Inflammatory macrophage treated with lipopolysaccharide for 4 hours (primary cell): Measurements from ENCODE around the gene KIRREL3.

Experiments
- DNase-seq: peaks from one replicate; pipeline ENCODE4 v3.0.0-alpha.2; 2020

Gene KIRREL3

DNA sequence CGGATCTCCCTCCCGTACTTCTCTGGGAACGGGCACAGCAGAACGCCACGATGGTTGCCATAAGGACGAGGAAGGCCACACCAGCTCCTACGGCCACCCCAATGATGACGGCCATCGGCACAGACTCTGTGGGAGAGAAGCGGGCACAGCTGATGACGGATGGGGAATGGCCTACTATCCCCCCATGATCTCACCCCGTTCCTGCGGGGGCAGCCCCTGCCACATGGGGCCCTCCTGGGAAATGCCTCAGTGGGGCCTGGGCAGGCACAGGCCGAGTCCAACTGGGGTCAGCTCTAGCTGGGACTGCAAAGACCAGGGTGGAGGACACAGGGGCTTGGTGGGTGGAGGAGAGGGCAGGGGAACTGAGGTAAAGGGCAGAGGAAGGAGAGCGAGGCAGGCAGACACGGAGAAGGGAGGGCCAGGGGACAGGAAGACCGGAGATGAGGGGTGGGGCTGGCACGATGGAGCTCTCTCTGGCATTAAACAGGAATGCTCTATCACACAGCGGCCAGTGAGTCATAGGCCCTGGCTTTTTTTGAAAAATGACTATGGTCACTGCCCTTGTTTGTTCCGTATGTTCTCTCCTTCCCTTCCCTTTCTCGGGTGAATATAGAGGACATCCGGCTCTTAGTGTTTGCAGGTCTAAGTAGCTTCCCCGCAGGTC, 569.0 kb downstream of the KIRREL3 start:
- no peak for DNase-seq

DNA sequence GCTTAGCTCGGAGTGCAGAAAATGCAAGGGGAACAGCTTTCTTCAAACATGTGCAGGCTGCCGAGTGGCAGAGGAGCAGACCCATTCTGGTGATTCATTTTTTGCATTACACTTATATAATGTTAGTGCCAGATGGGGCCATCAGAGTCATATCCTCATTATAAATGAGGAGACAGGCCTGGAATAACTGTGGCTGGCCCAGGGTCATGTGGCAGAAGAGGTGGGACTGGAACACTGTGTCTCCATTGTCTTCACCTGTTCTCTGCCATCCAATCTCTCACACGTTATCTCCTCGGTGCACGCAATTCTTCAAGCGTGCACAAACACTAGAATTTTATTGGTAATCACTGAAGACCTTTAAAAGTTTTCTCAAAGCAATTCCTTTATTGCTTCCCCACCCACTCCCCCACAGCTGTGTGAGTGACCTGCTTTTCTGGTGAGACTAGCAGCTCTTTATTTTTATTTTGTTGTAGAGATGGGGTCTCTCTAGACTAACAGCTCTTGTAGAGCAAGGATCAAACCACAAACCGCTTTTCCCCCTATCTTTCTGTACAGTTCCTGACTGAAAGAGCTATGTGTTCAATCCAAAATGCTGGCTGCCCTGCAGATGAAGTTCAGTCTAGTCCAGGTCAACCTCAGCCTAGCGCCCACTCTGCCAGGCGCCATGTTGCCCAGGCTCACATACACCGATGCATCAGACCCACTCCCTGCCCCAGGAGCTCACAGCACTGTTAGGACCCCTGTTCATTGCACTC, 569.8 kb downstream of the KIRREL3 start:
- no peak for DNase-seq

GRCh38 chr11:126426820-126427749, 573.5 kb downstream of the KIRREL3 start:
- DNase-seq, result no peak

- DNase-seq, result no peak
Observed at GRCh38 chr11:126426106-126426505, 574.5 kb downstream of the KIRREL3 start.

DNA sequence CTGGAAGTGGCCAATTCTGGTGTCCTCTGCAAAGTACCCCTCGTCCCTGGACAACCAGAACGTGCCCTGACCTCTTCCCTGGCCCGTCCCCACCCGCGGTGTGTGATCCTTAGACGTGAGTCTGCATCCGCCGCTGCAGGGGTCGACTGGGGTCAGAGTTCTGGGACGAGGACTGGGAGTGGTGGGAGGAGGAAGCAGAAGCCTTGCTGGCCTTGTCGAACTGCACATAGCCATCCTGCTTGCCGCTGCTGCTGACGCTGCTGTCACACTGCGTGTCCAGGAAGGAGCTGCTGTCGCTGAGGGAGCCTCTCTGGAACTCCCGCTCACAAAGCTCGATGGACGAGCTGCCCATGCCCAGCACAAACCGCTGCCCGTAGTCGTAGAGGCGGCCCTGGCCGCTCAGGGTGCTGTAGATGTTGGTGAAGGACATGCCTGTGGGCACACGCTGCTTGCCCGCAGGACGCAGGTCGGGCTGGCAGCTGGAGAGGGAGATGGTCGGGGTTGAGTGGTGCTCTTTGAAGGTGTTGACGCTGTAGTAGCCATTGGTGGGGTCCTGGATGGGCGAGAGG, 576.0 kb downstream of the KIRREL3 start:
- no peak for DNase-seq

DNA sequence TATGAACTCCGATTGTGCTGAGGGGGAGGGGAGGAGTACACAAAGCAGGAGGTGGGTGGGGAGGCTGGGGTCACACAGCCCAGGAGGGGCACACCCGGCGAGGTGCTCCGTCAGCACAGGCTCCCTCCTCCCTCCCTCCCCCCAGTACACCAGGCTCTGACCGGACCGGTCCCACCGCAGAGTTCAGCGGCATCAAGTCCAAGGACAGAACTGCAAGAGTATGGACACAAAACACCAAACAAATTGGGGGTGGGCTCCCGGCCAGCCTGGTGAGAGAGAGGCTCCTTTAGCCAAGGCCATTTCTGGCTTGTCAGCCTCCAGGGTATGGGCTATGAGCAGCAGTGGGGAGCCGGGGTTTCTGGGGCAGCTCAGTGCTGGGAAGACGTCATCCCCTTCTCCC, 576.8 kb downstream of the KIRREL3 start:
- DNase-seq, result no peak

GRCh38 chr11:126423154-126423553, 577.4 kb downstream of the KIRREL3 start:
- peak; percentile 14 for DNase-seq

GRCh38 chr11:126422446-126422845, 578.1 kb downstream of the KIRREL3 start:
- no peak for DNase-seq

DNA sequence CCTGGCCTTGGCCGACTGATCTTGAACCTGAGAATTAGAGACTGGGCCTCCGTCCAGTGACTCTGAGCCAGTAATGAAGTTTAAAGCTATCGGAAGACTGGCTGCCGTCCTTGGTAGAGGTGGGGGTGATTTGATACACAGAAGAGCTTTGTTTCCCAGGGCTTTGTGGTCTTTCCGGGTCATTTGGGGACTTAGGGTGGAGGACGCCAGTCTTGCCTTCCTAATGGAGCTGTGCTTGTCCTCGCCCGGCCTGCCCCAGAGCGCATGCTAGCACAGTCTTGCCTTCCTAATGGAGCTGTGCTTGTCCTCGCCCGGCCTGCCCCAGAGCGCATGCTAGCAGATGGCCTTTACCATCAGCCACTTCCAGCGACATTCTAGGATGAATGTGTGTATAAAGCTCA, 579.3 kb downstream of the KIRREL3 start:
- no peak for DNase-seq

- no peak for DNase-seq
Observed at GRCh38 chr11:126420698-126421256, 579.8 kb downstream of the KIRREL3 start.

DNA sequence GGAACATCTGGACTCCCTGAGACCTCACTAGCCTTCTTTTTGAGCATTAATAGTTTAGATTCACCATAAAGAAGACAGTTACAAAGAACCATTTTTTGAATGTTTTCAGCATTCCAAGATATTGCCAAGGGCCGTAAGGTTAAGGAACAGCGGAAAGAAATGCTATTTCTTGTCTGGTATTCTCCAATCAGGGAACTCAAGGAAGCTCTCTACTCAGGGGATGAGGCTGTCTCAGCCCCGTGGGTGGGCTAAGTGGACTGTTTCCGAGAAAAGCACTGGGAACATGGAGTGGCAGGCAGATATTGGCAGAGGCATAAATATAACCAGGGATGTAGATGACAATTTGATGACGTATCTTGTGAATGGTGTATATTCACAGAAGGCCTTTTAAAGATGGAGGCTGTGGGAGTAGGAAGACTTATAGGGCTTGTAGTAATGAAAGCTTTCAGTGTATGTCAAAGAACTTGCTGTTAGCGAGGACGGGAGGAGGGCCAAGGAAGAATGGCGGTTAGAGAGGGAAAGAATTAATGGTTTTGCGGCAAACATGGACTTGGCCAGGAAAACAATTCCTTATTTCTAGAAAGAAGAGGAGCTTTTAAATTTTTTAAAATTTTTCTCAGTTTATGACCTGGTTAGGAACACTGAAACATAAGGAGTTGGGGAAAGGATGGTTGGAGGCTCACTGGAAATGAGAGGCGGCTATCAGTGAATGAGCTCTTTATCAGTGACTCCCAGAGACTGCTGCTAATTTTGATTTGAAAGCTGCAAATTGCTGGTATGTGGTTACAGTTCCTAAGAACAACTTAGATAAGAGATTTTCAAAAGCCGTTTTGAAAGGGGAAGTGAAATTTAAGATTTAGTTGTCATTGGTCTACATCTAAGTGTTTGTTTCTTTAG, 580.5 kb downstream of the KIRREL3 start:
- peak; percentile 56 for DNase-seq

GRCh38 chr11:126418887-126419286, 581.7 kb downstream of the KIRREL3 start:
- DNase-seq, result no peak

- DNase-seq, result no peak
Observed at GRCh38 chr11:126417091-126417862, 583.3 kb downstream of the KIRREL3 start.

DNA sequence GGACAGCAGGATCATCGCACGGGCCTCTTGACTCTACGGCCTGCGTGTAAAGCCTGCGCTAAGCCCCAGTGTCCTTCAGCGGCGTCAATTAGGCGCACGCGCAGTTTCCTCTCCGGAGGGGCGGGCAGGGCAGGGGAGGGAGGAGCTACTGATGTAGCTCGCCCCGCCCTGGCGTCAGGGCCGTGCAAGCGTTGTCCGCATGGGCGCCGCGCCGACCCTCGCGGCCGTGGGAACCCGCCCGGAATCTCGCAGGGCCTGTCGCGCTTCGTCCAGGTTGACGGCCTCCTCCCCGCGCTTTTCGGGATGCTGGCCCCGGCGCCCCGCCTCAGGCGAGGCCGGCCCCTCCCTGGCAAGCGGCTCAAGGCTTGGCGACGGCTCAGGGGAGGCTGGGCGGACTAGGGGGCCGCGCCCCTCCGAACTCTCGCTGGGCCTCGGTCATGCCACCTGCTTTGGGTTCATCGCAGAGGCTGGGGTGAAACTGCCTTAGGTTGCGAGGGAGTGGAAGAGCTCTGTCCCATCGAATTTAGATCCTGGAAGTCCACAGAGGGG, 584.0 kb downstream of the KIRREL3 start:
- peak; percentile 82 for DNase-seq

DNA sequence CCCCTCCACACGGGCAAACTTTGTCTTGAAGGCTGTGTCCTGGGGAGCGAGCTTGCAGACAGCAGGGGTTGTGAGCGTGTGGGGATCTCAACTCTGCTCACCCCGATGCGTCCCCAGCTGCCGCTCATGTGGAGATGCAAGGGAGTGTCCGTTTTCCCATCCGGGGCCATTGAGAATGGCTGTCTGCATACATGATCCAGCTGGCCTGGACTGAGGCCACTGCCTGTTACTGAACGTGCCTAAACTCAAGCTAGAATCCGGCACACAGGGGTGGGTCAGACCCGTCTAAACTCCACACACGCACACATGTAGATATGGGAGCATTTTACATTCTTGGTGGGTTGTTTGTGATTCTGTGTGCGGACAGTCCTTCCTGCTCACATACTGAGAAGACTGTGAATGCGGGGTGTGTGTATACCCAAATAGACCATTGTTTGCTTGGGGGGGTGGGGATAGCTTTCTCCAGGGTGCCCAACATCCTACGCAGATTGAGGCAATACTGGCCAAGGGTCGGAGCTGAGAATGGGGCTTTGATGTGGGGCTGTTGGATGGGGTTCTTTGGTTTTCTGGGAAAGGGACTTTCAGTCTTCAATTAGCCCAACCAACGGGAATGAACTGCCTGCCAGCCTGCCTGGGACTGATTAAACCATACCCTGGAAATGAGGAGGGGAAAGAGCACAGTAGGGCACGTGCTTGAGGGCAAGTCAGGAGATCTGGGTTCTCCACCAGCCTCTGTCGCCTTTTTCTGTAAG, 584.7 kb downstream of the KIRREL3 start:
- no peak for DNase-seq

GRCh38 chr11:126415128-126415527, 585.4 kb downstream of the KIRREL3 start:
- no peak for DNase-seq

DNA sequence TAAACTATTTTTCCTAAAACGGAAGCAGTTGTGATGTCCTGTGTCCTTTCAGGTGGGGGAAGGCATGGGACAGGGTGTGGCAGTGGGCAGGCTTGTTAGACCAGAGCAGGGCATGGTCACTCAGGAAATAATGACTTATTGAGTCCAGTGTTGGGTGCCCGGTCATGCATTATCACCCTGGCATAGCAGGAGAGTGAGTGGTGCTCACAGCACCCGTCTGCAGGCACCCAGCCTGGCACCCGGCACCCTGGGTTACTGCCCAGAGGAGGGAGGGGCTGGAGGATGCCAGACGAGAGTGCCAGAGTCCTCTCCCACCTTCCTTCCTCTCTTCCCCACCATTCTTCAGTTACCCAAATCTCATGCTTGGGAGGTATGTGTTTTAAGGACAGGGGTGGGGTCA, 586.0 kb downstream of the KIRREL3 start:
- DNase-seq, result no peak

GRCh38 chr11:126413843-126414405, 586.6 kb downstream of the KIRREL3 start:
- no peak for DNase-seq

DNA sequence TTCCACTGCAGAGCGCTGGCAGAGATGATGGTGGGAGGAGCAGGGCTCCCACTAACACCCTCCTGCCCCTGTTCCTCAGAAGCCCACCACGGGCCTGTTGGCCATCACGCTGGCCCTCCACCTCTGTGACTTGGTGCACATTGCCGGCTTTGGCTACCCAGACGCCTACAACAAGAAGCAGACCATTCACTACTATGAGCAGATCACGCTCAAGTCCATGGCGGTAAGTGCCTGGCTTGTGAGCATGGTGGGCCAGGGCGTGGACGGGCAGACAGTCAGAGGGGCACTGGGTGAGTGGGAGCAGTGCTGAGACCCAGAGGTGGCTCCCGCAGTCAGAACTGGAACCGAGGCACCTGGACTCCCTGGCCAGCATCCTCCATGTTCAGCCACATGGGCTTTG, 587.1 kb downstream of the KIRREL3 start:
- DNase-seq, result no peak
